Body of pancreas (tissue), 4 donors: ENCODE data around the gene GRIK2.

Source experiments
- POLR2A ChIP-seq, 3 donors: fragments of 450-650 bp; IDR thresholded peaks; one replicate each; pipeline ENCODE4 v1.6.1; 2016; ENCODE audit warnings: antibody characterized with exemption in 3 of 3, mild to moderate bottlenecking in 2 of 3
- TF ChIP-seq, protein P1 (sequence below), 7 experiments: fragments of 450-650 bp in 4 of 7; fragments of 200-600 bp in 3 of 7; sonication (generic) in 3 of 7; IDR thresholded peaks; one replicate each; pipeline ENCODE4 v1.5.1; 2016 to 2019; ENCODE audit warnings: antibody characterized with exemption in 7 of 7

DNA sequence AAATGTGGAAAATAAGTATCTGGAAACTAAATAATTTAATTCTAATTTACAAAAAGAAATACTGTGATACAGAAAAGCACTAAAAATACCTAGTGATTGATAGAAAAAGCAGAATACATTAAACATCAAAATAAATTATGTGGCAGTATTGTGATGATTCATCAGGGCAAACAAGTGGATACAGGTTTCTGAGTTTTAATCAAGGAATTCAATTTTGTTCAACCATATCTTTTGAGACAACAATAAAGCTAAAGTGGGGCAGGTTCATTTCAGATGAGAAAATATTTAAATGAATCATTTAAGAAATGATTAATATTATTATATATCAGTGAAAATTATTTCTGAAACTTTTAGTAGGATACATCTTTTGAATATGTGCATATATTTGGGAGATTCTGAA is 49.8 kb downstream of the GRIK2 start:
- TF ChIP-seq, protein P1, sequence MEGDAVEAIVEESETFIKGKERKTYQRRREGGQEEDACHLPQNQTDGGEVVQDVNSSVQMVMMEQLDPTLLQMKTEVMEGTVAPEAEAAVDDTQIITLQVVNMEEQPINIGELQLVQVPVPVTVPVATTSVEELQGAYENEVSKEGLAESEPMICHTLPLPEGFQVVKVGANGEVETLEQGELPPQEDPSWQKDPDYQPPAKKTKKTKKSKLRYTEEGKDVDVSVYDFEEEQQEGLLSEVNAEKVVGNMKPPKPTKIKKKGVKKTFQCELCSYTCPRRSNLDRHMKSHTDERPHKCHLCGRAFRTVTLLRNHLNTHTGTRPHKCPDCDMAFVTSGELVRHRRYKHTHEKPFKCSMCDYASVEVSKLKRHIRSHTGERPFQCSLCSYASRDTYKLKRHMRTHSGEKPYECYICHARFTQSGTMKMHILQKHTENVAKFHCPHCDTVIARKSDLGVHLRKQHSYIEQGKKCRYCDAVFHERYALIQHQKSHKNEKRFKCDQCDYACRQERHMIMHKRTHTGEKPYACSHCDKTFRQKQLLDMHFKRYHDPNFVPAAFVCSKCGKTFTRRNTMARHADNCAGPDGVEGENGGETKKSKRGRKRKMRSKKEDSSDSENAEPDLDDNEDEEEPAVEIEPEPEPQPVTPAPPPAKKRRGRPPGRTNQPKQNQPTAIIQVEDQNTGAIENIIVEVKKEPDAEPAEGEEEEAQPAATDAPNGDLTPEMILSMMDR (IDR thresholded peaks at IDR 0.05): no peak
- TF ChIP-seq POLR2A (IDR thresholded peaks at IDR 0.05): no peak
